Hippocampal formation (tissue), 2 donors: ENCODE measurements around the gene GALNT17.

Experiments
- DNase-seq, 2 donors: peaks; one replicate each; lab custom pipeline; 2025; lab: John Stamatoyannopoulos, UW

The GALNT17 gene

DNA sequence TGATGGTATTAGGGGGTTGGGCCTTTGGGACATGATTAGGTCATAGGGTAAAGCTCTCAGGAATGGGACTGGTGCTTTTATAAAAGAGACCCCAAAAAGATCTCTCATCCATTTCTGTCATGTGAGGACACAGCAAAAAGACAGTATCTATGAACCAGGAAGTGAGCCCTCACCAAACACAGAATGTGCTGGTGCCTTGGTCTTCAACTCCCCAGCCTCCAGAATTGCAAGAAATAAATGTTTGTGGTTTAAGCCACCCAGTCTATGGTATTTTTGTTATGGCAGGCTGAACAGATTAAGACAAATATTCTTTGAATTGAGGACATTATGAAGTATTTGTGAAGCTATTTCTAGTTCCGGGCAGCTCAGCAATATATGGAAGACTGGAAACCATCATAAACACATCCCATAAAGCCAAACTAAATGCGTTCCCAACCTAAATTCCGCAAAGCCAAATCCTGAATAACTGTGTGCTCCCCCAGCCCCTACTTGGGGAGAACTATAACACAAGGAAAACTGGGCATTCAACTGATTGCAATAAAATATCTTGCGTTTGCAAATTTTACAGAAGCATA, 153.7 kb downstream of the GALNT17 start:
- DNase-seq = no peak

DNA sequence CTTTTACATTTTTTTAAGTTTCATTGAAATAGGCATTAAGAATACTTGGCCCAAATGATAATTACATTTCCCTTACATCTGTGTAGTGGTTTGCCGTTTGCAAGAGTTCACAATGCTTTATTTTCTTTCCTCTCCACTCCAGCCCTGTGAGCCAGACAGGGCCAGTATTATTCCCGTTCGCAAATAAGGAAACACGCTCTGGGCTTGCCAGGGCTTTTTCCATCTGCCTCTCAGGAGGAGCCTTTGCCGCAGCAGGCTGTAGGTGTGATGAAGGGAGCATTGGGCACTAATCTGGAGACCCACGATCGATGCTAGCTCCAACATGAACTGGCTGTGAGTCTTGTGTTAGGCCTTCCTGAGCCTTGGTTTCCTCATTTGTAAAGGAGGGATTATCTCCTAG, 154.4 kb downstream of the GALNT17 start:
- DNase-seq = no peak

- DNase-seq = no peak
Measured at GRCh38 chr7:71286924-71287323, 155.0 kb downstream of the GALNT17 start.

DNA sequence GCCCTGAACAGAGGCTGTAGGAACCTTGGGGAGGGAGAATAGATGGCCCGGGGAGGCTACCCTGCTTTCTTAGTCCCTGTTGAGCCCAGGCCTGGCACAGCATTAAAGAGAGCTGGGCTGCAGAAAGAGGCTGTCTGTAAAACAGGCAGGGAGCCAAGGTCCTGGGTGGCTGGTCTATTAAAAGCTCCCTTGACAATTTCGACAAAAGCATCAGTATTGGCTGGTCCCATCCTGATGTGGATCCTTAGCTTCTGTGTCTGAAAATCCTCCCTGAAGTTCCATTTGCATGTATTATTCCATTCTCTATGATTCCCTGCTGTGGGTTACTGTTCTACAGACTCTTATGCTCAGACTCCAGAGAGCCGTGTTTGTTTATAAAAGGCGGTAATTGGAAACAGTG, 158.5 kb downstream of the GALNT17 start:
- DNase-seq = no peak

- no peak for DNase-seq
Measured at GRCh38 chr7:71298378-71298777, 166.4 kb downstream of the GALNT17 start.

DNA sequence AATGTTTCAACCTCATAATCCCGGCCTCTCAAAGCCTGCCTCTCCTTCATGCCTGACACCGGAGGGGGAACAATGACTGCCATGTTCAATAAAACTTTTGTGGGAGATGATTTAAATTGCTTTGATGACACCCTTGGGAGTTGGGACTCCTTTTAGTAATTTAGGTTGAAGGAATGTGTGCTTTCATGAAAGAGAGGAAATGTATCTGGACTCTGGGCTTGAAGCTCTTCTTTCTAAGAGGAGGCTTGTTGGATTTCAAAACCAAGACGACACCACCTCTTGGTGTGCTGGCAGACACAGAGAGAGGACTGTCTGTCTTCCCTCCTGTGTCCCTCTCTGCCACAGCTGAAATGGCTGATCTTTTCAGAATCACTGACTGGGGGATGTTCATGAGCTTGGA, 168.1 kb downstream of the GALNT17 start:
- no peak for DNase-seq

DNA sequence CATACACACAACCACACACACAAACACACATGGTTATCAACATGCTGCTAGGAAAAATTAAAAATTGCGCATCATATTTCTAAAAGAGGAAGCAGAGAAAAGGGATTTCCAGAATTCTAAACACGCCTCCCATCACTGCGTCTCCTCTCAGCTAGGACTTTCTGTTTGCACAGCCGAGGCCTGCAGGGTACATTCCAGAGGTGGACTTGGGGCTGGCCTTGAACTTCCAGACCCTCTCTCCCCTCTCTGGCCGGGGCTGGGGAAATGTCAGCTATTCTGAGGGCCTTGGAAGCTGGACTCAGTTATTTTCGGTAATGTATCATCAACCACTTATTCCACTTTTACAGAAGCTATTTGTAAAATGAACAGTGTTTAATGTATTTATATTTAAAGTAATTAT, 168.7 kb downstream of the GALNT17 start:
- no peak for DNase-seq

GRCh38 chr7:71301167-71301566, 169.2 kb downstream of the GALNT17 start:
- no peak for DNase-seq

DNA sequence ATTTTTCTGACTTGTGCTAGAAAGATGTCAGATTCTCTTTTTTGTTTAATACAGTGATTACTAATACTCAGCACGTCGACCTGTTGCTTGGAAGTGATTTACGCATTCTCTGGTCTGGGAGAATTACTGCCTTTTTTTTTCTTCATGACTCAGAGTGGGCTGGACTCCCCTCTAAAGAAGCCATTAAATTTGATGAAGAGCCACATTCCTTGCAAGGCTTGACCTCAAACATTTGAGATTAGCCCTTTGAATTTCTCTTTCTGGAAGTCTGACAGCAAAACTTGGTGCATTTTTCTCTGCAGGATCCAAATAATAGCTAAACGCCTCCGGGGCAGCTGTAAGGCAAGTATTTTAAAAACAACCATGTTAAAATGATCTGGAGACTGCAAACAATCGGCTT, 171.6 kb downstream of the GALNT17 start:
- no peak for DNase-seq

GRCh38 chr7:71308096-71308495, 176.2 kb downstream of the GALNT17 start:
- peak in 1 of 2 donors; percentile 16 for DNase-seq

DNA sequence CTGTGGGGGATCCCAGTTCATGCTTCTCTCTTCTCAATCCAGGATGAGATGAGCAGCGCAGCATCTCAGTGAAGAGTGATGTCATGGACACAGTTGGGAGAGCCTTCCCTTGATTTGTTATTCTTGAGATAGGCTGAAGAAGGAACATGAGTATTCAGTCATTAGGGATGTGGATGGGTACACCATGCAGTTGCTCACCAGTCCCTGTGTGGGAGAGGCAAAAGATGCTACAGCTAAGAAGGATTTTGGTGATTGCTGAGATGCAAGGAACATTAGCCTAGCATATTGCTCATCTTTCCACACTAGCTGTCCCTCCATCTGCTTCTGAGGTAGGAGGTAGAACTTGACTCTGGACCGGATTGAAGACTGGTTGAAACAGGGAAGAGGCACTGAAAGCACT, 179.6 kb downstream of the GALNT17 start:
- peak in 1 of 2 donors; percentile 57 for DNase-seq

DNA sequence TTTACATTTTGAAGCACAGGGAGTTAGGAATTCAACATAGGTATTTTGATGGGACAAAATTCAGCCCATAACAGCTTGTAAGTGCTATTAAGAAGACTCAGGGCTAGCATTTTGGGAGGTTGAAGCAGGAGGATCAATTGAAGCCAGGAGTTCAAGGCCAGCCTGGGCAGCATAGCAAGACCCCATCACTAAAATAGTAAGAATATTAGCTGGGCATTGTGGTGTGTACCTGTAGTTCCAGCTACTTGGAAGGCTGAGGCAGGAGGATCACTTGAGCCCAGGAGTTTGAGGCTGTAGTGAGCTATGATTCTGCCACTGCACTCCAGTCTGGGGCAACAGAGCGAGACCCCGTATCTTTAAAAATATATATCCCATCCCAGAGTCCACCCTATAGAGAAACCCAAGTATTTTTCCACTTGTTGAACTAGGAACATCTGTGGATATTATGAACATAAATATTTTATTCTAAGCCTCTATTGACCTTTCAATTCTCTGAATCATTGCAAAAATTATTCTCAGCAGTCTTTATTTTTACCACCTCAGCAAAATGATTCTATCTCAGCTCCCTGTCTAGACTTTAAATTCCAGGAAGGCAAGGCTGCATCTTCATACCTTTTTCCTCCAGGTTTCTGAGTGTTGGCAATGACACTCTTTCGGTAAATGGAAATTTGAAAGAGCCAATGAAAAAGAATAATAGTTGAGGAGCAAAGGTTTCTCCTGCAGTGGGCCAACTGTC, 181.0 kb downstream of the GALNT17 start:
- no peak for DNase-seq

DNA sequence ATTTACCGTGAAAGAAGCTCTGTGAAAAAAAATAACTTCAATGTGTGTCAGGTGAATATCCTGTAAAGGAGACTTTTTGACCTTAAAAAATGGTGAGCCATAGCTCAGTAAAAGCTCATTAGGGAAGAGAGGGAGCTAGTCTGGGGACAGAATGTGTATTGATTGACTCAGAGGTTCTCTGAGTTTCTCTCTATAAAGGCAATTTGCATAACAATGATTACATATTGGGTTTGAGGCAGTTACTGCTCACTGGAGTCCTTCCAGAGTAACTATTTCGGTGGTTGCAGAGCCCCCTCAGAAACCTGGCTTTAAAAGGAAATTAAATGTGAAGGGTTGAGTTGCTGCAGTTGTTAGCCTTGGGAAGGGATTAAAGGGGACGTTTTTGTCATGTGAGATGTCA, 181.6 kb downstream of the GALNT17 start:
- DNase-seq = no peak

GRCh38 chr7:71320916-71321315, 189.0 kb downstream of the GALNT17 start:
- DNase-seq = no peak

- no peak for DNase-seq
Measured at GRCh38 chr7:71322201-71322600, 190.3 kb downstream of the GALNT17 start.

- no peak for DNase-seq
Measured at GRCh38 chr7:71323726-71324125, 191.8 kb downstream of the GALNT17 start.

DNA sequence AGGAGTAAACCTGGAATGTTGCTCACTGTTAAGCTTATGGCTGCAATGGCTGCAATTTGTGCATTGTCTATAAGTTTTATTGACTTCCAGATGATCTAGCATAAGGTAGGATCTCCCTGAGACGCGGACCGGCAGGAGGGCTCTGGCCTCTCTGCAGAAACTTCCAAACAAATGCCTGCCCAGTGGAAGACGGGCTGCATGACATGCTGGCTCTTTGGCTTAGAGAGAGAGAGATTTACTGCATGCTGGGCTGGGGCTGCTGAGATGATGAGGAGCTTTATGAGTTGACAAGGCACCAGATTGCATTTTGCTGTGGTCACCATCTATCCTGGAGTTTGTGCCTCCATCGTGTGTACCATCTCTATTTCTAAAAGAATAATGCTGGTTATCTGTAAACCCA, 193.2 kb downstream of the GALNT17 start:
- no peak for DNase-seq

DNA sequence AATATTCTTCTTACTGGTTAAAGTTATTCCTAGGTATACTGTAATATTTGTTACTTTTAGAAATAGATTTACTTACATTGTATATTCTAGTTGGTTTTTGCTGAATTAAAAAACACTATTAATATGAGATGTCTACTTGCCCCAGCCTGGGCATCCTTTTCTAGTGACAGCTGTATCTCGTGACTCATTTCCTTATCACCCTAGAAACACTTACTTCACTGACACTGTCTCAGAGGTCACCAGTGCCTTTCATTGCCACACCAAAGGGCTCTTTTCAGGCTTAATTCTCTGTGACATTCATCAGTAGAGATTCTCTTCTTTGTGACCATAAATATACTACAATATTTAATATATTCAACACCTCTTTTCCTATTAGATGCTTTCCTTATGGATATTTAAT, 194.7 kb downstream of the GALNT17 start:
- no peak for DNase-seq

DNA sequence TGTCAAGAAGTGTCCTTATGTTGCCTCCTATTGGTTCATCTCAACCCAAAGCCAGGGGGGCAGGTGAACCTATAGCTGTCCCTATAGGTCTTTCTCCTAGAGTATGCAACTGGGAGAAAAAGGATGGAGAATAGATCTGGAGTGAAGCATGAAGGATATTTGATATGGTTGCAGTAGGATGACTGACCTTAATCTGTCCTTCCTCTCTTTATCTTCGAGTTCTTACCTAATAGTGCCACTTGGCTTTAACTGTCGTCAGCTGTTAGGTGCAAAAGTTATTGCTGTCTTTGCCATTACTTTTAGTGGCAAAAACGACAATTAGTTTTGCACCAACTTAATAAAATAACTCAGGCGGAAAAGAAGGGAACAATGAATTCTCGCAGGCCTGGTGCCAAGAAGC, 196.0 kb downstream of the GALNT17 start:
- DNase-seq = no peak

DNA sequence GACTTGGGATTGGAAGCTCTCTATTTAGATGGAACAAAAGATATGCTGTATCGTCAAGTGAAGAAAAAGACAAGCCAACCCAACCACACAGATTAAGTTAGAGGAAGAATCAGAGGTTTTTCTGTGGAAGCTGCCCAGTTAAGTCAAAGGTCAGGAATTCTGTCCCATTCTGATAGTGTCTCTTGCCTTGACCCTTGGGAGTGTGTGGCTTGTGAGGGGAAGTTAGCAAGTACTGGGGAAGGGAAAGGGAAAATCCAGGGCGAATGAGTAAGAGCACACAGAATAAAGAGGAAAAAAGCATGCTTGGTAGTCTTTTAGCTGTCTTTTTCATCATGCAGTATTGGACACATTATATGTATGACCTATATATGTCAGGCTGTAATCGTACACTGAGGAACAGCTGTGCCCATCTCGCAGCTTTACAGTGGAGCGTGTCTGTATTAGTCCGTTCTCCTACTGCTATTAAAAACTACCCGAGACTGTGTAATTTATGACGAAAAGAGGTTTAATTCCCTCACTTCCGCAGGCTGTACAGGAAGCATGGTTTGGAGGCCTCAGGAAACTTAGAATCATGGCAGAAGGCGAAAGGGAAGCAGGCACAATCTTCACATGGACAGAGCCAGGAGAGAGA, 197.2 kb downstream of the GALNT17 start:
- DNase-seq = no peak

GRCh38 chr7:71332207-71332606, 200.3 kb downstream of the GALNT17 start:
- DNase-seq = no peak

DNA sequence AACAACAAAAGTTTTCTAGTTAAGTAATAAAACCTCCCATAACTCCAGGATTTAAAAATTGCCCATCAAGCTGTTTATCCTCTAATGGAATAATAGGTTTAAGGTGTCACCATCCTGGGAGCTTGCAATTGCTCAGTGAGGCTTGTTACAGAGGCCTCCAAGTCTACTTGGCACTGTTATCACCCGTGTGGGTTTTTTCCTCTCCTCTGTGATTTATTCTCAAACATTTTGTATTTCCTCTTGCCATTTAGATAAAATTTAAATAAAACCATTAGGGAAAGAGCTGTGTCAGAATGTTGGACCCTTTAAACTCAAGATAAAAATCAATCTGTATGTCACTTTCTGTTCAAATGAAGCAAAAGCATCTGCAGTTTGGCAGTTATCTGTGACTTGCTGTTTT, 202.6 kb downstream of the GALNT17 start:
- peak in 1 of 2 donors; percentile 14 for DNase-seq

- DNase-seq = no peak
Measured at GRCh38 chr7:71338866-71339265, 206.9 kb downstream of the GALNT17 start.
